HG02885 (cell line): ENCODE data around the gene AMFR.

Experiments
- ATAC-seq: cut with Tn5 transposase; IDR thresholded peaks from one replicate; pipeline ENCODE4 v1.9.1; 2021; ENCODE audit warnings: mild to moderate bottlenecking; ENCODE audit not compliant: unreplicated experiment, poor library complexity

AMFR gene

DNA sequence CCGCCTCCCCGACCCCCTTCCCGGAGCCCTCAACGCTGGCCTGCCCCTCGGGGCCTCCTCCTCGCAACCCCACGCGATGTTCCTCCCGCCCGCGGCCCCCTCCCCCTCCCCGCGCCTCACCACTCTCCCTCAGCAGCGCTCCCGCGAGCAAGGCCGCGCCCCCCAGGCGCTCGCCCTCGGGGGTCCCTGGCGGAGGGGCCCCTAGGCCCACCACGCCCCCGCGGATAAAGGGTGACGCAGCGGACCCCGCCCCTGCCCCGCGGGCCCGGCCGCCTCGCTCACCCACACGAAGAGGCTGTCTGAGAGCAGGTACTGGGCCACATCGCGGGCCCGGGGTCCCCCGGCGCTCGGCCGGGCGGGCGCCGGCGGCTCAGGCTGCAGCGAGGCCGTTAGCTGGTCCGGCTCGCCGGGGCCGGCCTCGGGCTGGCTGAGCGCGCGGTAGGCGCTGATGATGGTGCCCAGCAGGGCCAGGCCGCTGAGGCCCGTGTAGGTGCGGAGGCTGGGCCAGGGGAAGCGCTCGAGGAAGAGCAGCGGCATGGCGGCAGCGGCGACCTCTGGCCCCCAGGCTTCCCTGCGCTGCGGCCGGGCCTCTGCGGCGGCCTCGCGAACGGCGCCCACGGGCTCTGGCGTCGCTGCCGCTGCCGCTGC lies 430 bp downstream of the AMFR start:
- ATAC-seq, result peak; percentile 35

DNA sequence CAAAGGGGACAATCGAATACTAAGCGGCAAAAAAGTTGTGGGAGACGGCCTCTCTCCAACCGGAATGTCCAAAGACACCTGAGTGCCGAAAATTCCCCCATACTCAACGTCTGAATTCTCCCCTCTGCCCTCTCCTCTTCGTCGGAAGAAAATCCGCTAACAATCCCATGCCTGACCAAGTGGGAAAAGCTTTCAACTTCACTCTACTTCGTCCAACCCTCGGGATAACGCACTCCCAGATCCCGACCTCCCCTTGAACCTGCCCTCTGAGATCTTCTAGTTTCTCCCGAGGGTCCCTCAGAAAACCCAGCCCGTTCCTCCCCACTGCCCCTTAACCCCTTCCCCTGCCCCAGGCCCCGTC lies 961 bp downstream of the AMFR start:
- no peak for ATAC-seq

DNA sequence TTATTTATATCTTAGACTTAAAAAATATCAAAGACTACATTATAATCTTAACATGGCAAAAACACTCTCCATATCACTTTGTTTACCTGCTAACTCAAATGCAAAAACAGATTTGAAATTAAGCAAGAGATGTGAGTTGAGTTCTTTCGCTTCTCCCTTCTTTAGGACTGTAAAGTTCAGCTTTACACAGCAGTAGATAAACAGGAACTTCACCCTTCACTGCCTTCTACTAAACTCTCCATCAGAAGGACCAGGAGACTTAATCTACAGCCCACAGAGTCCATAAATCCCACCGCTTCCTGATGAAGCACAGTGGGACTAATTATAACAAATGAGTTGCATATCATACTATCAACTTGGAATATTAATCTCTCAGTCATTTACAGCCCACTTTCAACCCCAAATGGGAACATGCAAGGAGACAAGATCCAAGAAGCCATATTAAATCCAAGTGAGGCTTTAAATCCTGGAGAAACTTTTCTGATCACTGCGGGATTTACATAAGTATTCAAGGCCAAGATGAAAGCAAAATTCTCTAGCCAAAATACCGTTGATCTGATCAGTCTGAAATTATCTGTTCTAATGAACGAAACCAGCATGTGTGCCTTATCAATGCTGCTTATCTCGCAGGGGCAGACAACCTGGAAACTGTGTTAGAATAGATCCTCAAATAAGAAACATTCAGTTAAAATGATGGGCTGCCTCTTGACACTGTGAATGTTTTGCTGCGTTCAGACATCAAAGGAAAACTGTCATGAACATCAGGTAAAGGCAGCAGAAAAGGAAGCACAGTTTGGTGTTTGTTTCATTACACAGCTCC lies 1.6 kb downstream of the AMFR start:
- ATAC-seq, result peak; percentile 28

DNA sequence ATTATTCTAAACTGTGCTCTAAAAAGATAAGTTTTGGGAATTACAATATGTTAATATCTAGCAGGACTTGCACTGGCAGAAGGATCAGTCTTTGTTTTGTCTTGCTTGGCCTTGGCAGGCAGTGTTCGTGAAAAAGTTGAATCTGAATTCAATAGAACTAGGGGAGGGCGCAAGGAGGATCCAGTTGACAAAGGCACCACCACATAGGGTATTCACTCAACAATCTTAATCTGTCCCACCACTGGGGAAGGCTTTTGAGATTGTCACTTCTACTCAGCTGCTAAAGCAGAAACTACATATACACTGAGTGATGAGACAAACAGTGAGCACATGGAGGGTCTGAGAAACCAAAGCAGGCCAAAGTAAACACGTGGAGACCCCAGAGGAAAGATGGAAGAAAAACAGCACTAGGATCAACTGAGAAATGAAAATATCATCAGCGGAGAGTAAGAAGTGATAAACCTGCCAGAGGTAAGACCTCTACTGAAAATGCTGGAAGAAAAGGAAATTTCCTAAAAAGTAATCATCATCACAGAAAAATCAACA lies 2.4 kb downstream of the AMFR start:
- no peak for ATAC-seq

DNA sequence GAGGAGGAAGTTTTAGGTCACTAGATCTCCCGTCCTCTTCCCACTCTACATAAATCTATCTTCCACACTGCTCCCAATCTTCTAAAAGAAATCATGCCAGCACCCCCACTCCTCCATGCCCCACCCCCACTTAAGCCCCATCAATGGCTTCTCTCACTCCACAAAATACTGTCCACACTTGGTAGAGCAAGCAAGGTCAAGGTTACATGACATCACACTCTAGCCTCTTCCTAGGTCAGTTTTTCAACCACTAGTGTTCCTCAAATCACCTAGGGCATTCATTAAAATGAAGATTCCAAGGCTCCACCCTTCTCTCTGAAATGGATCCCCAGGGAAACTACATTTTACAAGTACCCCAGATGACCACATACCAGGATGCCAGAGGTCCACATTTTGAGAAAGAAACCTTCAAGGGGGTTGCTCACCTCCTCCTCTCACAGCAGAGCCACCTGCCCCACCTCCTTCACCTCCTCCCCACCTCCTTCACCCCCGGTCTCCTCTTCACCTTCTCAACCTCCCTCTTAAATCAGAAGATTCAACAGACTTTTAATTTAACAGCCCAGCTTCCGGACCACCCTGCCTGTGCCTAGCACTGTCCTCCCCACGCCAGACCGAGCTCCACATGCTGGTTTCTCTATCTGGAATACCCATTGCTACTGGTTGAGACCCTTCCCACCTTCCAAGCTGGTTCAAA lies 3.2 kb downstream of the AMFR start:
- ATAC-seq, result no peak

DNA sequence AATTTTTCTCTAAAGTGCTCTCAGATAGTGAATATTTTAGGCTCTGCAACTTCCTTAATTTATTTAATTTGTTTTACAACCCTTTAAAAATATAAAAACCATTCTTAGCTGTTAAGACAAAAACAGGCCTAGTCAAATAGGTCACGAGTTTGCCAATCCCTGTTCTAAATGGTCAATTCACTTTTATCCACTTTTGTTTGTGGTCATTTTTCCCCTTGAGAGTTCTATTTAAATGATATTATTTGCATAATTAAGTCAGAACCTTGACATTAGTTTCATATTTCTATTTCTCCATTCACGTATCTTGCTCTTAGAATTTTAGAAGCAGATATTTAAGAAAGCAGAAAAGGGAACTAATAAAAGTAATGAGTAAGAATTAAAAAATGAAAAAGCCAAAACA lies 4.0 kb downstream of the AMFR start:
- ATAC-seq, result no peak

DNA sequence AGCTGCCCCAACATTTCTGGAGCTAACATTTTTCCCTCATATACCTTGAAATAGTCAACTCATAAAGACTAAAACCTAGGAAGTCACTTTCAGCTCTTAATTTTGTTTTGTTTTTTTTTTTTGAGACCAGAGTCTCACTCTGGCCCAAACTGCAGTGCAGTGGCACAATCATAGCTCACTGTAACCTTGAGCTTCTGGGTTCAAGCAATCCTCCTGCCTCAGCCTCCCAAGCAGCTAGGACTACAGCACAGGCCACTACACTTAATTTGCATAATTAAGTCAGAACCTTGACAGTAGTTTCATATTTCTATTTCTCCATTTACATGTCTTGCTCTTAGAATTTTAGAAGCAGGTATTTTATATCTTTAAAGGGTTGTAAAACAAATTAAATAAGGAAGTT lies 4.7 kb downstream of the AMFR start:
- ATAC-seq, result no peak

DNA sequence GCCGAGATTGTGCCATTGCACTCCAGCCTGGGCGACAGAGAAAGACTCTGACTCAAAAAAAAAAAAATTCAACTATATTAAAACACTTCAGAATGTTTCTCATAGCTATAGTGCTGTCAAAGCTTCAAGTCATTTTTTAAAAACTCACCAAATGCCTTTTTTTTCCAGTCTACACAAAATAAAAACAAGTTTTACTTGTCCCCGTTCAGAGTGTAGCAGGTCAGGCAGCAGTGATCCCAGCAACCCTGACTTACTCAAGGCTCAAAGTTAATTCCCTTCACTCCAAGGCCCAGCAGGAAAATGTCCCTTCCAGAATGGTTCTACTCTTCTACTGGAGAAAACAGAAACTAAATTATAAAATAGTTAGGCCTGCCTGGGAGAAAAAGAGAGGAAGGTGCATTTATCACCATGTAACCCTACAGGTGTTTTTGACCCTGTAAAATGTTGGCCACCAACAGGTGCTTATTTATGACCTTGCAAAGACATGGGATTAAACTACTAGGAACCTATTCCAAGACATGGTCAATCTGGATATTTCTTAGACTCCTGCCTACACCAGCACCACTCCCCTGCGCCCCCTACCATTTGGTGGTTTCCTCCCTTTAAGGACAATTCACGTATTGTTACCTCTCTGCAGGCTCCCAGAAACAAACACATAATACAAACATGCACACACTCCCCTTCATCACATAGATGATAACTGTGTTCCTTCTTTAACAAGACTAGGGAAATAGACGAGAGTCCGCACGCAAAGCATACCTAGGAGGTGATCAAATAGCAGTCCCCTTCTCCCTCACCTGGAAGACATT lies 5.4 kb downstream of the AMFR start:
- no peak for ATAC-seq

DNA sequence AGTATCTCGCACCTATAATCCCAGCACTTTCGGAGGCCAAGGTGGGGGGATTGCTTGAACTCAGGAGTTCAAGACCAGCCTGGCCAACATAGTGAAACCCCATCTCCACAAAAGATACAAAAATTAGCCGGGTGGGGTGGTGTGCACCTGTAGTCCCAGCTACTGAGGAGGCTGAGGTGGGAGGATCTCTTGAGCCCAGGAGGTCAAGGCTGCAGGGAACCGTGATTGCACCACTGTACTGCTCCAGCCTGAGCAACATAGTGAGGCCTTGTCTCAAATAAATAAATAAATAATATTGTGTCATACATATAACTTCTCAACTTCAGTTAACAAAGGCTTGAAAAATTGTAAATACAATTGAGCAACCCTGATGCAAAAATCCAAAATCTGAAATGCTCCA lies 8.2 kb downstream of the AMFR start:
- ATAC-seq, result no peak

DNA sequence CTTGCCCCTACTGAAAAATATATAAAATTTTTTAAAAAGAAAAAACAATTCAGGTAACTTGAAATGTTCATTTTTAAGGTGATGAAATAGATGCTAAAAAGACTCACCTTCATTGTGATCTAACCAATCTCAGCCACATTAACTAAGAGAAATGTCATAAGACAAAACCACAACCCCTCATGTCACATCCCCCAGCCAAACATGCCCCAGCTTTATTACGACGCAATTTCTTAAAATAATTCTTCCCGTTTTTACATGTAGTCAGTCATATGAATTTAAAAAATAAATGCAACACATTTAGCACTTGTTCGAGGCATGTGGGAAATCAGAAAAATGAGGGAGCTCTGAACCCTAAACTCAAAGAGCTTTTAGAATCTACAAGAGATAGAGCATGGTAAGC lies 9.5 kb downstream of the AMFR start:
- no peak for ATAC-seq

DNA sequence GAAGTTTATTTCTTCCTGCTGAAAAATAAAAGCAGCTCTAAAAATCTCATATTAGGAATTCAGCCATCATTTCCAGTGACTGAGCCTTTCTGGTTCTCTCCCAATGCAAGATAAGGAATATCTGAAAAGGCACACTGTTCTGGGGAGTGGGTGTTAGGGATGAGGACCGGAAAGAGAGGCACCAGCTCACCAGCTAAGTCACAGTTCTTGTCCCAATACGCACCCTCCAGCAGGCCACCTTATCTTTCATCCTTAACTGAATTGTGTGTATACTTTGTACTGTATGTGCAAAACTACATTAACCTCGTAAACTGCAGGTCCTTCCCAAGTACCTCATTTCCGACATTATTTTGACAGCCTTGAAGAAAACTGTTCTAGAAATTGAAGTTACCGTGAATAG lies 11.0 kb downstream of the AMFR start:
- no peak for ATAC-seq

DNA sequence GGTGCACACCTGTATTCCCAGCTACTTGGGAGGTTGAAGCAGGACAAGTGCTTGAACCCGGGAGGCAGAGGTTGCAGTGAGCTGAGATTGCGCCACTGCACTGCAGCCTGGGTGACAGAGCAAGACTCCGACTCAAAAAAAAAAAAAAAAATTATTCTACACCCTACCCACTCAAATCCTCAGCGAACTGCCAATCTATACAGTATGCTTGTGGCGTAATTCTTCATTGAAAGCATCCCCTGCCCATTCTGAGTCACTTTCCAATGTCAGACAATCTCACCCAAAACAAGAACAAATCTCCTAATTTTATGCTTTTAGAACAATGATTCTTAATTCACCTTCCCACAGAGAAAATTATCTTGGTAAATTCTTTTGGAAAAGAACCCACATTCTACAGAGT lies 12.0 kb downstream of the AMFR start:
- ATAC-seq, result no peak

DNA sequence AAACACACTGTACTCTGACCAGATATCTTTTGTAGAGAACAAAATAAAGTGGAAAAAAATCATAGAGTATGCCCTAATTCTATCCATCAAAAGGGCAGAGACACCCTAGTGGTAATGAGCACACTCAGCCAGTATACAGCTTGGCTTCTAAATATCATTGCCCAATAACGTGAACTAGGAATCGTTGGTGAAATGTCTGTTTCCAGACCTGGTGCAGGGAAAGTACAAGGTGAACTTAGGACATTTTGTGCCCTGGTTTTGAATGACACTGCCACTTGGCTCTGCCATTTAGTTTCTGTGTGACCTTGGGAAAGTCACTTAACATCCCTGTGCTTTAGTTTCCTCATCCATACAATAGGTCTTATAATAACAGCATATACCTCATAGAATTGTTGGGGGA lies 13.7 kb downstream of the AMFR start:
- ATAC-seq, result no peak

DNA sequence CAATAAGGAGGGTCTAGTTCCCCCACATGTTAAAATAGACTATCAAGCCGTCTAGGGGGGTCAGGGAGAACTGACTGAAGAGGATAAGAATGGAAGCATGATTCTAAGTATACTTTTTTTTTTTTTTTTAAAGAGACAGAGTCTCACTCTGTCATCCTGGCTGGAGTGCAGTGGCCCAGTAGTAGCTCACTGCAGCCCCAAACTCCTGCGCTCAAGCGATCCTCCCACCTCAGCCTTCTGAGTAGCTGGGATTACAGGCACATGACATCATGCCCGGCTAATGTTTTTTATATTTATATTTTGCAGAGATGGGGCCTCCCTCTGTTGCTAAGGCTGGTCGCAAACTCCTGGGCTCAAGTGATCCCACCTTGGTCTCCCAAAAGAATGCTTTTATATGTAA lies 14.2 kb downstream of the AMFR start:
- no peak for ATAC-seq

DNA sequence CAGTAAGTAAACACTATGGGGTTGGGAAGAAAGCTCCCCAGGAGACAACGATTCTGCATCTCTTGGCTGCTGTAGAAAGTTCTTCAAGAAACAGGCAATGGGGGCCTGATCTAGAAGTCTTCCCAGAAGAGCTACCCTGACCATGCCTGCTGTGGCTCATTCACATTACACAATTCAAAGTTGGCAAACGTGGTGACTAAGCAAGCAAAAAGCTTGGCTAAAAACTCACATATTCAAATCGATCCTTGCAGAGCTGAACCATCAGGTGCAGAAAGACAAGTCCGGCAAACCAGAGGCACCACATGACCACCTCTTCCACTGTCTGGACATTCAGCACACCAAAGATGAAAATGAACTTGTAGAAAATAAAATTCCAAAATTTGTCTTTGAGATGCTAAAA lies 16.1 kb downstream of the AMFR start:
- no peak for ATAC-seq

DNA sequence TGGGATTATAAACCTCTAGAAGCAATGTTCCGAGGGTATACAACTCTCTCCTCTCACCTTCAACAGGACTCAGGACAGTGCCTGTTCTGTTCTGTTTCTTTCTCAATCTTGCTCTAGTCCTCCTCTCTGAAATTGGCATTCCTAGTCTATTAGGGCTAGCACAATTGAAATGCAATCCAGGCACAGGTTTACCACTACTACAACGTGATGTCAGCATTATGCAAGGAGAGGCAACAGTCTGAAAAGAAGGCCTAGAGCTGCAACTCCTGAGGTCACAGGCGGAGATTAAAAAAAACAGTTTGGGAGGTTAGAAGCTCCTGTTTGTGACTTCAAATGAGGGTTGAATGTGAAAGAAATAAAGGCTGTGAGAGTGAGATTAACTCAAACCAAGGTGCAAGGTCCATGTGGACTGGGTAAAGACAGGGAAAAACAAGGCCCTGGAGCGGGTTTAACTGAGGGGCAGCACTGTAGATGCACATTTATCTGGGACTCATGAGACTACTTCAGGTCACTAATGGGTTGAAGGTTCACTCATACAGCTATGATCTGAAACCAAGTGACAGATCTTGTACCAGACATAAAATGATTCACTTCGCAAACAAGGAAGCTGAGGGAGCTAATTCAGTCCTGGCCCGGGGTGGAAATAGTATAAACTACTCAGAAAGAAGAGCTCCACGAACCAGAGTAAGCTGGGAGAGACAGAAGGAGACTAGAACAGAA lies 16.8 kb downstream of the AMFR start:
- ATAC-seq, result no peak

DNA sequence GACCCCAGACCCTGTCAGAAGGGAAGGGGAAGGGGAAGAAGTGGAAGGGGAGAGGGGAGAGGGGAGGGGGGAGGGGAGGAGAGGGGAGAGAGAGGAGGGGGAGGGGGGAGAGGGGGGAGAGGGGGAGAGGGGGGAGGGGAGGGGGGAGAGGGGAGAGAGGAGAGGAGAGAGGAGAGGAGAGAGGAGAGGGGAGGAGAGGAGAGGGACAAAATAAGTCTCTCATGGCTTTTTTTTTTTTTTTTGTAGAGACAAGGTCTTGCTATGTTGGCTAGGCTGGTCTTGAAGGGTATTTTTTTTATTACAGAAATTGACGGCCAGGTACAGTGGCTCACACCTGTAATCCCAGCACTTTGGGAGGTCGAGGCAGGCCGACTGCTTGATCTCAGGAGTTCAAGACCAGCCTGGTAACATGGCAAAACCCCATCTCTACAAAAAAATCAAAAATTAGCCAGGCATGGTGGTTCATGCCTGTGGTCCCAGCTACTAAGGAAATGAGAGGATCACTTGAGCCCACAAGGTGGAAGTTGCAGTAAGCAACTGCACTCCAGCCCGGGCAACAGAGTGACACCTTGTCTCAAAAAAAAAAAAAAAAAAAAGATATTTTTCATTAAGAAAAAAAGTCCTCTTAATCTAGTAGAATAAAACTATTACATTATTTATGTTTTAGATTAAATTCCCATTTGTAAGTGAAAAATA lies 19.2 kb downstream of the AMFR start:
- no peak for ATAC-seq

DNA sequence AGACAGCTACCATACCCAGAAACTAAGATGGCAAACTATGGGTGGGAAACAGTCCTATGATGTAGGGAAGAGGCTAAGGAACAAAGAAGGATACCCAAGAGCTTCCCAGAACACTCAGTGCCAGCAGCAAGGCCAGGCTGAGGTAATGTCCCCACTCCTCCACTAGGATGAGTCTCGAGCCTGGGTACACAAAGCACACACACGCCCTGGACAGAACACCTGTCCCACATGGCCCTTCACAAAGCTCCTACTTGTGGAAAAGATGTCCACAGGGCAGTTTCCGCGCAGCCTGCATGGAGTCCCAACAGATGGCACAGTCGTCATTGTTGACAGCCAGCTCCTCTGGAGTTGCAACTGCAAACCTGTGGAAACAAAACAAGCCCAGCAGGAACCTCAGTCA lies 23.9 kb downstream of the AMFR start:
- ATAC-seq, result peak; percentile 48

DNA sequence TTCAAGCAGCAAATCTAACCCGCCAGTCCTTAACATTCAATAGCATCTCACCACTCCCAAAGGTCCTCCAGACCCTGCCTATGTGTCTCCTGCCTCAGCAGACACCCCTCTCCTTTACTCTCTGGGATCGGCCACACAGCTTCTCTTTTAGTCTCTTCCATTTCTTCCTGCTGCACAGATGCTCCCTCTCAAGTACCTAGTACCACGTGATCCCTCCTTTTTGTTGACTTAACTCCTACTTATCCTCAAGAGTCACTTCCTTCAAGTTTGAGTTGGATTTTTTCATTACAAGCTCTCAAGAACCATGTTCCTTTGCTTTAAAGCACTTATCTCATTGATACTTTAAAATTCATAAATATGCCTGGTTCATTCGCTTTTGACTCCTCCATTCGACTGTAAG lies 24.9 kb downstream of the AMFR start:
- no peak for ATAC-seq
